ENCODE results near the gene DIAPH2.

Gene DIAPH2

DNA sequence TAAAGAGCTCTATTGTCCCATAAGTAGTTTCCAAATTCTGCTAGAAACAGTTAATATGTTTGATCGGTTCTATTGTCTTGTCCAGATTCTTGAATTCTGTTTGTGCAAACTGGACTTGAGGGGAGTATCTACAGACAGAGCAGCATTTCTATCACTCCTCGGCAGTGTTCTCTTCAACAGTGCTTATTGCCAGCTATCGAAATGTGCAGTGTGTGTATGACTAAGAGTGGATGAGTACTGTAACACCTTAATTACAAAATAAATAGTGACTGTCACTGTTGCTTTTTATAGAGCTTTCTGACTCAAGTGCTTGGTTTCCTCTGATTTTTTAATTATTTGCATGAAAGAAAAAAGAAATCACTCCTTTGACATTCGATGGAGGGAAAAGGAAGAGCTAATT, 473.6 kb downstream of the DIAPH2 start:
- DNase-seq (ENCODE audit: insufficient read length, low spot score) (no peak), FAIRE-seq (no peak)
- TF ChIP-seq POLR2AphosphoS5 (IDR thresholded peaks at IDR 0.05; ENCODE audit: low read depth, low read length) (no peak), TAF1 (IDR thresholded peaks at IDR 0.05; ENCODE audit: low read depth, low read length) (no peak), SPI1 (IDR thresholded peaks at IDR 0.05; ENCODE audit: low read depth, low read length) (no peak), PAX5 (IDR thresholded peaks at IDR 0.05; ENCODE audit: insufficient read depth, low read length, severe bottlenecking) (no peak), POLR2A (IDR thresholded peaks at IDR 0.05; ENCODE audit: low read depth, low read length) (no peak), POU2F2 (IDR thresholded peaks at IDR 0.05; ENCODE audit: low read depth, low read length) (no peak)

DNA sequence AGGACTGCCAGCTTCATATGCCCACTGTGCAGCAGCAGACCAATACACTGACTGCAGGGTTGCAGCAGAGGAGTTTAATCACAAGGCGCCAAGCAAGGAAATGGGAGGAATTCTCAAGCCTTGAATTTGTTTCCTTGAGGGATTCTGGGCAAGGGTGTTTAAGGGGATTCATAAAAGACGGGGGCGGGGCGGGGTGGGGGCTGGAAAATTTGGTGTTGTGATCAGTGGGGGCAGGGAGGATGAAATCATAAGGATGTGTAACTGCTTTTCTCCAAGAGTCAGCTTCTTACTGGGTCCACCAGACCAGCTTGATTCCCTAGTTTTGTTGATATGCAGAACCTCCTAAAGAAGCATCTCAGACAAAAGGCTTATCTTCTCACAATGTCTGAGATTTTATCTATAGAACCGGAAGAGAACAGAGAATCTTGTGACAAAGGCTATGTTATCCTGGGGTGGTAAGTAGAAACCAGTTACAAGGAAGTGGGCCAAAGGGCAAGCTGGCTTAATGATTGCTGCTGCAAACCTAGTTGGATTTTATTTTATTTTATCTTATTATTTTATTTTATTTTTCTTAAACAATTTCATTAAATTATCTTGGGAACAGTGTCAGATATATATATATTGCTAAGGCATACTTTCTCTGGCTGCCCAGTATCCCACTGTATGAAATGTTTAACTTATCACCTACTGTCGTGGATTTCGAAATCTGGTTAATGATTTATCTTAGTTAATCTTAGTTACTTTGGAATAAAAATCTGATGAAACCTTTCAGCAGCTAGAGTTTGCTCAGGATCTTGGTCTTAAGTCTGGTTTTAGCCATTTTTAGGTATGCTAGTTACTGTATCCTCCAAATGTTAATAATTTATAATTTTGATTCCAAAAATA, 475.5 kb downstream of the DIAPH2 start:
- no peak for DNase-seq (ENCODE audit: insufficient read length, low spot score)
- no peak for FAIRE-seq
- TF ChIP-seq POLR2AphosphoS5 (IDR thresholded peaks at IDR 0.05; ENCODE audit: low read depth, low read length) (no peak), POU2F2 (IDR thresholded peaks at IDR 0.05; ENCODE audit: low read depth, low read length) (no peak), PAX5 (IDR thresholded peaks at IDR 0.05; ENCODE audit: insufficient read depth, low read length, severe bottlenecking) (no peak), SPI1 (IDR thresholded peaks at IDR 0.05; ENCODE audit: low read depth, low read length) (no peak), TAF1 (IDR thresholded peaks at IDR 0.05; ENCODE audit: low read depth, low read length) (no peak), POLR2A (IDR thresholded peaks at IDR 0.05; ENCODE audit: low read depth, low read length) (no peak)

DNA sequence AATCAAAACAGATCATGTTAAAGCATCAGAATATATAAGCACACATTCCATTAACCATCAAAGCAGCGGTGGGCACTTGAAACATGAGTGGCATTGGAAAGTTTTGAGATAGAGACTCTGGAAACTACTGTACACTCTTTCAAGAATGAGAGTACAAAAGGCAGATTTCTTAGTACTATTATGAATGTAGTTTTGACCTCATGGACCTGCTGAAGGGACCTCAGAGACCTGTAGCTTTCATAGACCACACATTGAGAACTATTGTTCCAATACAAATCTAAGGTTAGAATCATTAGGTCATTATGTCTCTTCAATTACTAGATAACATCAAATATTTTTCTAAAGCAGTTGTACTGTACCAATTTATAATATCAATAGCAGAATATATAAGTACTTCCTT, 482.7 kb downstream of the DIAPH2 start:
- peak; percentile 78 for FAIRE-seq
- DNase-seq (ENCODE audit: insufficient read length, low spot score) = no peak
- TF ChIP-seq SPI1 (IDR thresholded peaks at IDR 0.05; ENCODE audit: low read depth, low read length) (no peak), TAF1 (IDR thresholded peaks at IDR 0.05; ENCODE audit: low read depth, low read length) (no peak), POLR2AphosphoS5 (IDR thresholded peaks at IDR 0.05; ENCODE audit: low read depth, low read length) (no peak), POU2F2 (IDR thresholded peaks at IDR 0.05; ENCODE audit: low read depth, low read length) (no peak), PAX5 (IDR thresholded peaks at IDR 0.05; ENCODE audit: insufficient read depth, low read length, severe bottlenecking) (no peak), POLR2A (IDR thresholded peaks at IDR 0.05; ENCODE audit: low read depth, low read length) (no peak)

DNA sequence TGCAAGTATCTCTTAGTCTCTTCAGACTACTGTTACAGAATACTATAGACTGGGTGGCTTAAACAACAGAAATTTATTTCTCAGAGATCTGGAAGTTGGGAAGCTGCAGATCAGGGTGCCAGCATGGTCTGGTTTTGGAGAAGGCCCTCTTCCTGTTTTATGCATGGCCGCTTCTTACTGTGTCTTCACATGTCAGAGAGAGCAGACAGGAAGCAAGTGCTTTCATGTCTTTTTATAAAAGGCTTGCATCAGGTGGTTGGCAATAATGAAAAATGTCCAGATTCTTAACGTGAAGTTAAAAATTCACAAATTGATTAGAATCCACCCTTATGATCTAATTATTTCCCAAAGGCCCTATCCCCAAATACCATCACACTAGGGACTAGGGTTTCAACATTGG, 484.0 kb downstream of the DIAPH2 start:
- TF ChIP-seq PAX5 (IDR thresholded peaks at IDR 0.05; ENCODE audit: insufficient read depth, low read length, severe bottlenecking) = no peak
- TF ChIP-seq POLR2A (IDR thresholded peaks at IDR 0.05; ENCODE audit: low read depth, low read length) = no peak
- TF ChIP-seq SPI1 (IDR thresholded peaks at IDR 0.05; ENCODE audit: low read depth, low read length) = peak; percentile 28; the same call in 1 of the 2 replicates
- no peak for TF ChIP-seq POU2F2 (IDR thresholded peaks at IDR 0.05; ENCODE audit: low read depth, low read length)
- peak; percentile 9 for FAIRE-seq
- DNase-seq (ENCODE audit: insufficient read length, low spot score) = peak; percentile 2

DNA sequence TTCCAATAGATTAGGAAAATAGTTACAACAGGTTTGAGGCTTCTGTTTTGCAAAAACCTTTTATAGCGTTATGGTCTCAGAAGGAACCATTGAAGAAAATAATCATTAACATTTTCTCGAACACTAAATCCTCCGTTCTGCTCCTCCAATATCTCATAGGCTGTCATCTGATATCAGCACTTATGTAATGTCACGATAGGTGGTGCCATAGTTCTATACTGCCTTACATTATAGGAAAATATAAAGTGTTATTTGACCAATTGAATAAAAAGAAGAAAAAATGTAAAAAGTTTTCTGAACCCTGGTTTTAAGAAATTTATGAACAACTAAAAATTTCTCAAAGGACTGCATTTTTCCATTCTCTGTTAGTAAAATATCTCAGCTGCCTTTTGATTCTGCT, 490.5 kb downstream of the DIAPH2 start:
- DNase-seq (ENCODE audit: insufficient read length, low spot score) (no peak), FAIRE-seq (no peak)
- no peak for TF ChIP-seq POU2F2 (IDR thresholded peaks at IDR 0.05; ENCODE audit: low read depth, low read length)
- no peak for TF ChIP-seq TAF1 (IDR thresholded peaks at IDR 0.05; ENCODE audit: low read depth, low read length)
- TF ChIP-seq PAX5 (IDR thresholded peaks at IDR 0.05; ENCODE audit: insufficient read depth, low read length, severe bottlenecking) = no peak
- TF ChIP-seq POLR2A (IDR thresholded peaks at IDR 0.05; ENCODE audit: low read depth, low read length) = no peak
- no peak for TF ChIP-seq POLR2AphosphoS5 (IDR thresholded peaks at IDR 0.05; ENCODE audit: low read depth, low read length)
- no peak for TF ChIP-seq SPI1 (IDR thresholded peaks at IDR 0.05; ENCODE audit: low read depth, low read length)

DNA sequence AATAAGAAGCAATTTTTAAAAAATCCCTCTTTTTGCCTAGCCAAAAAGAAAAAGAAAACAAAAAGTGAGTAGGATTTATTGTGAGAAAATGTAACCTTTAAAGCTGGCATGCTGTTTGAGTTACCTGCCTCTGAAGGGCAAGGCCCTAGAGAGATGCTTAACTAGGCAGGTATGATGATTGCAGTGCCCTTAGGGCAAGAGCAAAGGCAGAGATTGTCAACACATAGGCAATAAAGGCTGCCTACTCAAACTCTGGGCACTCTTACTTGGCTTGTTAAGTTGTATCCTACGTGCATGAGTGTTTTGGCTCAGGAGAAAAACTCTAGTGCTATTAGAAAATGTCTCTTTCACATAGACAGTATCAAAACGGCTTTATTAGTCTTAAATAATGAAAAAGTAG, 505.0 kb downstream of the DIAPH2 start:
- DNase-seq (ENCODE audit: insufficient read length, low spot score) (no peak), FAIRE-seq (no peak)
- TF ChIP-seq POU2F2 (IDR thresholded peaks at IDR 0.05; ENCODE audit: low read depth, low read length) (no peak), POLR2AphosphoS5 (IDR thresholded peaks at IDR 0.05; ENCODE audit: low read depth, low read length) (no peak)

DNA sequence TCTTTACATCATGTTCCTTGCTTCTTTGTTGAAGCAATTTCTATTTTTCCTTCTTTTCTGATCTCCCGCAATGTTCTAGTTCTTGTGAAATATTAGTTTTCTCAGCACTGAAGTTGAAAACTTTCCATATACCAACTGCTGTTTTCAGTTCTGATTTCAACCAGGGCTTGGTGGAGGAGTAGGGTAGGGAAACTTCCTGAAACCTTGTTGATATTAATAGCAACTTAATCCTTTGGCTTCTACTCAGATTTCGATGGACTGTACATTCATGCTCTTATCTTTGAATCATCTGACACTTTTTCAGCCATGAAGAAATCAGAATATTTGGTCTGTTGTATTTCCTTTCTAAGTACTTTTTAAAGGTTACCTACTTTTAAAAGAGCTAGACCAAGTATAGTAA, 514.9 kb downstream of the DIAPH2 start:
- TF ChIP-seq SPI1 (IDR thresholded peaks at IDR 0.05; ENCODE audit: low read depth, low read length) = no peak
- TF ChIP-seq POLR2A (IDR thresholded peaks at IDR 0.05; ENCODE audit: low read depth, low read length) = no peak
- no peak for TF ChIP-seq TAF1 (IDR thresholded peaks at IDR 0.05; ENCODE audit: low read depth, low read length)
- no peak for TF ChIP-seq POLR2AphosphoS5 (IDR thresholded peaks at IDR 0.05; ENCODE audit: low read depth, low read length)
- no peak for DNase-seq (ENCODE audit: insufficient read length, low spot score)
- FAIRE-seq = no peak

DNA sequence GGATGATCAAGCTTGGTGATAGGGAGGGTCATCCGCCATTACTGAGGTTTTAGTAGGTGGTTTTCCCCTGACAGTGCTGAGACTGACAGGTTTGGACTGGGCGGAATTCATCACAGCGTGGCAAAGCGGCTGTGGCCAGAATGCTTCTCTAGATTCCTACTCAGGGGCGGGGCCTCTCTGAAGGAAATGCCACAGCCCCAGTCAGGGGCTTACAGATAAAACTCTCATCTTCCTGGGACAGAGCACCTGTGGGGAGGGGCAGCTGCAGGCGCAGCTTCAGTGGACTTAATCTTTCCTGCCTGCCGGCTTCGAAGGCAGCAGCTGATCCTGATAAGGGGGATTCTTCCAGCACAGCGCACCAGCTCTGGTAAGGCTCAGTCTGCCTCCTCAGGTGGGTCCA, 515.8 kb downstream of the DIAPH2 start:
- DNase-seq (ENCODE audit: insufficient read length, low spot score) = no peak
- no peak for TF ChIP-seq TAF1 (IDR thresholded peaks at IDR 0.05; ENCODE audit: low read depth, low read length)
- no peak for TF ChIP-seq POU2F2 (IDR thresholded peaks at IDR 0.05; ENCODE audit: low read depth, low read length)
- TF ChIP-seq POLR2A (IDR thresholded peaks at IDR 0.05; ENCODE audit: low read depth, low read length) = no peak
- no peak for TF ChIP-seq SPI1 (IDR thresholded peaks at IDR 0.05; ENCODE audit: low read depth, low read length)
- TF ChIP-seq PAX5 (IDR thresholded peaks at IDR 0.05; ENCODE audit: insufficient read depth, low read length, severe bottlenecking) = no peak
- no peak for TF ChIP-seq POLR2AphosphoS5 (IDR thresholded peaks at IDR 0.05; ENCODE audit: low read depth, low read length)
- FAIRE-seq = no peak

DNA sequence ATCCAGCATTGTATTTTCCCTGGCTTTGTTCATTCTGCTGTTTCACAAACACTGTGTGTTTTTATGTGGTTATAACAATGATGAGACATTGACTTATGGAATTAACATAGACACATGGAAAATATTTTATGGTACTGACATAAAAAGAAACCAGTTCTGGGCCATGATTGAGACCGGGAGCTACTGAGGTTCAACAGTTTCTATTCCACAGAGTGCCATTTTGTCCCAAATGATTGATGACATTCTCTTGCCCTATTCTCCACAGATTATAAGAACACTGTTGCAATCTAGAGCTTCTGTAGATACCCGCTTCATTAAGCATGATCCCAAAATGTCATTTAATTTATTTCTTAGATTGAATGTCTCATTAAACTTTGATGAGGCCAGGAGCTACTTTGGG, 525.9 kb downstream of the DIAPH2 start:
- FAIRE-seq (no peak), DNase-seq (ENCODE audit: insufficient read length, low spot score) (no peak)
- TF ChIP-seq POLR2AphosphoS5 (IDR thresholded peaks at IDR 0.05; ENCODE audit: low read depth, low read length) (no peak), TAF1 (IDR thresholded peaks at IDR 0.05; ENCODE audit: low read depth, low read length) (no peak), PAX5 (IDR thresholded peaks at IDR 0.05; ENCODE audit: insufficient read depth, low read length, severe bottlenecking) (no peak), POU2F2 (IDR thresholded peaks at IDR 0.05; ENCODE audit: low read depth, low read length) (no peak), SPI1 (IDR thresholded peaks at IDR 0.05; ENCODE audit: low read depth, low read length) (no peak), POLR2A (IDR thresholded peaks at IDR 0.05; ENCODE audit: low read depth, low read length) (no peak)

DNA sequence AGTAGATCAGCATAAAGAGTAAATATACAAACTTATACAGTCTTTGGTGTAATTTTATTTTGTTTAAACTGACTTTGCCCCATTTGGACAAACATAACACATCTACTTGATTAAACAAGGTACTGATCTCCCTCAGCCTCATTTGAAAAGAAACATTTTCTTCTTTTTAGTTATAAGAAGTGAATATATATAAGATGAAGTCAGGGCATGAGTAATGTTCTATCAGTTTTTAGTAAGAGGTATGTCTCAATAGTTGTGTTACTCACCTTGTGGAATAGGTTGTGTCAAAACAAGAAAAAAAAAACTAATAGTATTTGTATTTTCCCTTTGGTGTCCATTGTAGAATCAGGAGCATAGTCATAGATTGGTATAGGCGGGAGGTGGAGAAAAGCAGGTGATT, 526.4 kb downstream of the DIAPH2 start:
- no peak for FAIRE-seq
- DNase-seq (ENCODE audit: insufficient read length, low spot score) = no peak
- TF ChIP-seq SPI1 (IDR thresholded peaks at IDR 0.05; ENCODE audit: low read depth, low read length) (no peak), POU2F2 (IDR thresholded peaks at IDR 0.05; ENCODE audit: low read depth, low read length) (no peak), PAX5 (IDR thresholded peaks at IDR 0.05; ENCODE audit: insufficient read depth, low read length, severe bottlenecking) (no peak), POLR2AphosphoS5 (IDR thresholded peaks at IDR 0.05; ENCODE audit: low read depth, low read length) (no peak), POLR2A (IDR thresholded peaks at IDR 0.05; ENCODE audit: low read depth, low read length) (no peak), TAF1 (IDR thresholded peaks at IDR 0.05; ENCODE audit: low read depth, low read length) (no peak)

Measured in GM12891 (cell line).